Measurements from ENCODE around the gene TEX13B. TPM values are rescaled to one million over a fixed set of nuclear protein-coding genes. Genes with fewer than 3 reads are reported as not detected.

Gene TEX13B
- polyA plus RNA-seq, 2 of the 4 experiments (the other 2 are of a cell fraction), result not detected

GRCh38 chrX:108020631-108021030 lies 38.5 kb upstream of the TEX13B start:
- peak; percentile 96 for FAIRE-seq
- Histone ChIP-seq H3K9me3 (no peaks in the 10 kb centered on the region), H3K27ac (no peak overlapping the region), H3K4me1 (no peaks in the 10 kb centered on the region), H3K4me3 (no peak overlapping the region), H3K4me2 (no peak overlapping the region)
- CTCF ChIA-PET, result interaction anchor here (0.7 to 2.0 kb wide), 11 partner anchors 9 to 54 kb away, joined by 3 to 37 read pairs (median 6); no protein-coding TSS in a partner anchor
- ATAC-seq, result peak in 1 of 2 experiments; percentile 61; a peak in 2 of 6 replicates
- peak in 1 of 2 experiments; percentile 46 for DNase-seq (ENCODE audit: low read depth in 1 of 2, low spot score in 1 of 2)
- WGBS (ENCODE audit: missing lambda C conversion rate), result 7% methylated on average over 2 of the region's 2 CpGs
- POLR2A ChIA-PET, result no interaction called here
- TF ChIP-seq MAZ (IDR thresholded peaks at IDR 0.05; ENCODE audit: borderline replicate concordance, low read depth, low read length), result no peak
- TF ChIP-seq MAFK (IDR thresholded peaks at IDR 0.05; ENCODE audit: partially characterized antibody), result no peak
- TF ChIP-seq POLR2A (IDR thresholded peaks at IDR 0.05; ENCODE audit: low read length), result no peak
- TF ChIP-seq SREBF2 (IDR thresholded peaks at IDR 0.05), result no peak
- no peak for TF ChIP-seq PHF8 (IDR thresholded peaks at IDR 0.05; ENCODE audit: borderline replicate concordance, low read depth)
- TF ChIP-seq, protein P1, sequence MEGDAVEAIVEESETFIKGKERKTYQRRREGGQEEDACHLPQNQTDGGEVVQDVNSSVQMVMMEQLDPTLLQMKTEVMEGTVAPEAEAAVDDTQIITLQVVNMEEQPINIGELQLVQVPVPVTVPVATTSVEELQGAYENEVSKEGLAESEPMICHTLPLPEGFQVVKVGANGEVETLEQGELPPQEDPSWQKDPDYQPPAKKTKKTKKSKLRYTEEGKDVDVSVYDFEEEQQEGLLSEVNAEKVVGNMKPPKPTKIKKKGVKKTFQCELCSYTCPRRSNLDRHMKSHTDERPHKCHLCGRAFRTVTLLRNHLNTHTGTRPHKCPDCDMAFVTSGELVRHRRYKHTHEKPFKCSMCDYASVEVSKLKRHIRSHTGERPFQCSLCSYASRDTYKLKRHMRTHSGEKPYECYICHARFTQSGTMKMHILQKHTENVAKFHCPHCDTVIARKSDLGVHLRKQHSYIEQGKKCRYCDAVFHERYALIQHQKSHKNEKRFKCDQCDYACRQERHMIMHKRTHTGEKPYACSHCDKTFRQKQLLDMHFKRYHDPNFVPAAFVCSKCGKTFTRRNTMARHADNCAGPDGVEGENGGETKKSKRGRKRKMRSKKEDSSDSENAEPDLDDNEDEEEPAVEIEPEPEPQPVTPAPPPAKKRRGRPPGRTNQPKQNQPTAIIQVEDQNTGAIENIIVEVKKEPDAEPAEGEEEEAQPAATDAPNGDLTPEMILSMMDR (IDR thresholded peaks at IDR 0.05), result peak; percentile 60
- no peak for TF ChIP-seq CBX8 (IDR thresholded peaks at IDR 0.05)
- no peak for TF ChIP-seq CEBPB (IDR thresholded peaks at IDR 0.05)
- TF ChIP-seq JUNB (IDR thresholded peaks at IDR 0.05), result no peak
- peak; percentile 73 to 77 for TF ChIP-seq RAD21 (conservative IDR thresholded peaks at IDR 0.05 in 1 of 2, IDR thresholded peaks at IDR 0.05 in 1 of 2)
- TF ChIP-seq SMC3 (IDR thresholded peaks at IDR 0.05), result peak; percentile 78
- no peak for TF ChIP-seq RARB (CRISPR knock-in tag; IDR thresholded peaks at IDR 0.05)
- no peak for TF ChIP-seq JUN (IDR thresholded peaks at IDR 0.05)
- no peak for TF ChIP-seq ZFP36 (IDR thresholded peaks at IDR 0.05; ENCODE audit: borderline replicate concordance, partially characterized antibody)

- TF ChIP-seq ZNF302 (CRISPR knock-in tag; IDR thresholded peaks at IDR 0.05) (no peak), KDM5A (IDR thresholded peaks at IDR 0.05) (no peak), EHMT2 (IDR thresholded peaks at IDR 0.05; ENCODE audit: low read depth) (no peak), CHD2 (IDR thresholded peaks at IDR 0.05; ENCODE audit: low read length, partially characterized antibody) (no peak), TFCP2L1 (CRISPR knock-in tag; IDR thresholded peaks at IDR 0.05) (no peak), KDM1A (IDR thresholded peaks at IDR 0.05; ENCODE audit: low read depth) (no peak), ZSCAN20 (CRISPR knock-in tag; IDR thresholded peaks at IDR 0.05) (no peak), RARB (CRISPR knock-in tag; IDR thresholded peaks at IDR 0.05) (no peak), EHF (CRISPR knock-in tag; IDR thresholded peaks at IDR 0.05) (no peak), SREBF2 (IDR thresholded peaks at IDR 0.05) (no peak), FOSB (CRISPR knock-in tag; IDR thresholded peaks at IDR 0.05) (no peak), HOXB13 (CRISPR knock-in tag; IDR thresholded peaks at IDR 0.05; ENCODE audit: low read depth) (no peak), CHD4 (IDR thresholded peaks at IDR 0.05; ENCODE audit: borderline replicate concordance) (no peak), RFX5 (IDR thresholded peaks at IDR 0.05) (no peak), RCOR1 (IDR thresholded peaks at IDR 0.05; ENCODE audit: low read depth, low read length) (no peak), NR3C1 (IDR thresholded peaks at IDR 0.05) (no peak)
- TF ChIP-seq, protein P2, sequence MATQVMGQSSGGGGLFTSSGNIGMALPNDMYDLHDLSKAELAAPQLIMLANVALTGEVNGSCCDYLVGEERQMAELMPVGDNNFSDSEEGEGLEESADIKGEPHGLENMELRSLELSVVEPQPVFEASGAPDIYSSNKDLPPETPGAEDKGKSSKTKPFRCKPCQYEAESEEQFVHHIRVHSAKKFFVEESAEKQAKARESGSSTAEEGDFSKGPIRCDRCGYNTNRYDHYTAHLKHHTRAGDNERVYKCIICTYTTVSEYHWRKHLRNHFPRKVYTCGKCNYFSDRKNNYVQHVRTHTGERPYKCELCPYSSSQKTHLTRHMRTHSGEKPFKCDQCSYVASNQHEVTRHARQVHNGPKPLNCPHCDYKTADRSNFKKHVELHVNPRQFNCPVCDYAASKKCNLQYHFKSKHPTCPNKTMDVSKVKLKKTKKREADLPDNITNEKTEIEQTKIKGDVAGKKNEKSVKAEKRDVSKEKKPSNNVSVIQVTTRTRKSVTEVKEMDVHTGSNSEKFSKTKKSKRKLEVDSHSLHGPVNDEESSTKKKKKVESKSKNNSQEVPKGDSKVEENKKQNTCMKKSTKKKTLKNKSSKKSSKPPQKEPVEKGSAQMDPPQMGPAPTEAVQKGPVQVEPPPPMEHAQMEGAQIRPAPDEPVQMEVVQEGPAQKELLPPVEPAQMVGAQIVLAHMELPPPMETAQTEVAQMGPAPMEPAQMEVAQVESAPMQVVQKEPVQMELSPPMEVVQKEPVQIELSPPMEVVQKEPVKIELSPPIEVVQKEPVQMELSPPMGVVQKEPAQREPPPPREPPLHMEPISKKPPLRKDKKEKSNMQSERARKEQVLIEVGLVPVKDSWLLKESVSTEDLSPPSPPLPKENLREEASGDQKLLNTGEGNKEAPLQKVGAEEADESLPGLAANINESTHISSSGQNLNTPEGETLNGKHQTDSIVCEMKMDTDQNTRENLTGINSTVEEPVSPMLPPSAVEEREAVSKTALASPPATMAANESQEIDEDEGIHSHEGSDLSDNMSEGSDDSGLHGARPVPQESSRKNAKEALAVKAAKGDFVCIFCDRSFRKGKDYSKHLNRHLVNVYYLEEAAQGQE (IDR thresholded peaks at IDR 0.05), result no peak
- TF ChIP-seq, protein P3, sequence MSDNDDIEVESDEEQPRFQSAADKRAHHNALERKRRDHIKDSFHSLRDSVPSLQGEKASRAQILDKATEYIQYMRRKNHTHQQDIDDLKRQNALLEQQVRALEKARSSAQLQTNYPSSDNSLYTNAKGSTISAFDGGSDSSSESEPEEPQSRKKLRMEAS (IDR thresholded peaks at IDR 0.05), result no peak
- TF ChIP-seq, protein P4, sequence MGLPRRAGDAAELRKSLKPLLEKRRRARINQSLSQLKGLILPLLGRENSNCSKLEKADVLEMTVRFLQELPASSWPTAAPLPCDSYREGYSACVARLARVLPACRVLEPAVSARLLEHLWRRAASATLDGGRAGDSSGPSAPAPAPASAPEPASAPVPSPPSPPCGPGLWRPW (IDR thresholded peaks at IDR 0.05), result no peak
- Histone ChIP-seq H3K4me1 (no peaks in the 10 kb centered on the region), H3K4me2 (no peak overlapping the region), H3K9me3 (no peaks in the 10 kb centered on the region), H3K4me3 (no peak overlapping the region), H3K27ac (no peak overlapping the region)
- ChIA-PET POLR2A (no interaction called here), CTCF (interaction anchor here (1.8 to 2.0 kb wide), 3 partner anchors 41 to 55 kb away, joined by 6 to 37 read pairs (median 13); no protein-coding TSS in a partner anchor)
- ATAC-seq (no peak), DNase-seq (ENCODE audit: low read depth in 1 of 2, low spot score in 1 of 2) (no peak), FAIRE-seq (no peak)
- 4% methylated on average over 2 of the region's 3 CpGs for WGBS (ENCODE audit: missing lambda C conversion rate)
These were observed 37.3 kb upstream of the TEX13B start for GRCh38 chrX:108019382-108019875.
